GM04503 (cell line): ENCODE results near the gene CREB3L2.
"Not testable (repeated sequence)": the region's sequence is repeated elsewhere in the genome, so short reads cannot be mapped to it uniquely, and the experiment has no call there.

ENCODE experiments used
- DNase-seq: peaks from one replicate; pipeline ENCODE4 v3.0.0-alpha.2; 2012; ENCODE audit warnings: low read depth

CREB3L2 gene

DNA sequence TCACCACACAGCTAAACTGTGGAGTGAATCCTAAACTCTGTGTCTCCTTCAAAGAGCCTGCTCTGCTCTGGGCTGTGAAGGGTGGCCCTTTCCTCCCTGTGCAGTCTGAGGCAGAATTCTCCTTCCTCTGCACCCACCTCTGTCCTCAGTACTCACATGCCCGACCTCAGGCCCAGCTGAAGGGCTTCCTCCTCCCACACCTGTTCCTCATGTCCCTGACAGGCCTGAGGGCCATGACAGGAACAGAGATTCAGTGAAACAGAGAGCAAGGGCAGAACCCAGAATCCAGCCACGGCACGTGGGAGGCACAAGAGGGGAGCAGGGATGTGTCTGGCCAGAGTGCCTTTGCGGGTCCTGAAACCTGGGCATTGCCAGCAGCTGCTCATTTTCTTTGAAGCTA lies 13.9 kb downstream of the CREB3L2 start:
- no peak for DNase-seq

DNA sequence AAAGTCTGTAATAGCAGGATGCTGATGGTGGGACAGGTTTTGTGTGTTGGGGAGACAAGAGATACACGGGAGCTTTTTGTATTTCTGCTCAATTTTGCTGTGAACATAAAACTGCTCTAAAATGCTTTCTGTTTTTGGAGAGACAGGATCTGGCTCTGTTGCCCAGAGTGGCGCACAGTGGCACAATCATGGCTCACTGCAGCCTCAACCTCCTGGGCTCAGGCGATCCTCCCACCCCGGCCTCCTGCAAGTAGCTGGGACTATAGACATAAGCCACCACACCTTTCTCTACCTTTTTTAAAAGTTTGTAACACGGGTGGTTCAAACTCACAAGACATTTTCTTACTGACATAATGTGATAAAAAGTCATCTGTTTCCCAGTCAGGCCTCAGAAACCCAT lies 14.3 kb downstream of the CREB3L2 start:
- DNase-seq: no peak

DNA sequence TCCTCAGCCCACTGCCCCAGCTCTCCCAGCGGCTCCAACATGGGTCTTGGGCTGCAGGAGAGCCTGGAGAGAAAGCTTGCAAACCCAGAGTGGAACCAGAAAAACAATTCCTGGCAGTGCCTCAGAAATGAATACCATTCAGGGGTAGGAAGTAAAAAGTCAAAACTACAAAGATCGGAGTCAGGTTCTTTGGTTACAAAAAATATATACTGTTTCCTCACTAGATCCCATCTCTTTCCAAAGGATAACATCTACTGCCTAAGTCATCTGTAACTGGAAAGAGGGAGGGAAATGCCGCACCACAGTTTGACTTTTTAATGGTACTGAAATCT lies 14.9 kb downstream of the CREB3L2 start:
- DNase-seq: no peak

DNA sequence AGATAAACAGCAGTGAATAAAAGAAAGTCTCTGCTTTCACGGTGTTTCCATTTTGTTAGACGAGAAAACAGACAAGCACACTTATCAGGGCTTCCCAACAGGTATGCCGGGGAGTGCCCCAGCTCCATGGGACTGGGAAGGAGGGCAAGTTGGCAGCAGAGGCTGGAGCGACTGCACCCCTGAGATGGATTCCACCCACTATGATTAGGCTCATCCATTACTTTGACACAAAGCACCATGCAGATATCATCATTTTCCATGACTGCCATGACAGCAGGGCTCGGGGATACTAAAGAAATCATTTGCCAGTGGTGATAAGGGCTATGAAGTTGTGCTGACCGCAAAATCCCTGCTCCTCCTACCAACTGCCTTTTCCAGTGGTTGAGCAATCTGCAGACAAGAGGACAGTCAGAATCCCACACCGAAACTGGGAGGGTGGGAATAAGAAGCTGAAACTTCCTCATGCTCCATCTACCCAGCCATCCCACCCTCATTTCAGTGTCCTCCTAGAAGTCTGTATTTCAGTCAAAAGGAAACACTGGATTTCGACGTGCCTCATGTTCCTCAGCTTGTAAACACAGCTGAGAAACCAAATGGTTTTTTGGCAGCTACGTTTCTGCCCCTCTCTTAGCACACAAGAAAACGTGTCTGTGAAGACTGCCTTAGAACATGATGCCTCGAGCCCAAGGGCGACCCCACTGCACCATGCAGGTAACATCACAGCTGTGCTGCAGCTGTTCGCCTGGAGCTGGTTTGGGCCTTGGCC lies 15.5 kb downstream of the CREB3L2 start:
- DNase-seq: no peak

- no peak for DNase-seq
Measured at GRCh38 chr7:137985897-137986251, 16.0 kb downstream of the CREB3L2 start.

DNA sequence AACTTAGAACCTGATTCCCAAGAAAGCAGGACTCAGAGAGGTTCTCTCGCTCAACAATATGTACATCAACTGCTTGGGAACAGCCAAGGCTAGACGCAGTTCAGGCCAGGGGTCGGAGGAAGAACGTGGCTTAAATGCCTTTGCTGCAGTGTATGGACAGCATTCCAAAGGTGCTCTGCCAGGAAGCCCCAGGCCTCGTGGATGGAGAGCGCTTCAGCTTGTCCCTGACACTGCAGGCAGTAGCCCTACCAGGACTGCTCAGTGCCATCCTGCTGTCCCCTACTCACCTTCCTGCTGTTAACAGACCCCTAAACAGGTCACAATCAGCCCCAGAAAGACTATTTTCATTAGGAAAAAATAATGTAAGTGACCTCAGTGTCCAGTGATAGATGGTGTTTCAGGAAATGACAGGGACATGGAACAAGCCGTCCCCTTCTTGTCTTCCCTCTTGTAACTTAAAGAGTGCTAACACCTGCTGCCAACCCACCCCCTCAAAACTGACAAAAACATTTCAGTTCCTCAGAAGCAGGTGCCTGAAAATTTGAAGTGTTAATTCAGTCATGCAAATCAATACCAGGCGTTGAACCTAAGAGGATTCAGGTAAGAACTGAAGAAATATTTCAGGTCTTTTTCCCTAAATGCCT lies 16.5 kb downstream of the CREB3L2 start:
- no peak for DNase-seq

DNA sequence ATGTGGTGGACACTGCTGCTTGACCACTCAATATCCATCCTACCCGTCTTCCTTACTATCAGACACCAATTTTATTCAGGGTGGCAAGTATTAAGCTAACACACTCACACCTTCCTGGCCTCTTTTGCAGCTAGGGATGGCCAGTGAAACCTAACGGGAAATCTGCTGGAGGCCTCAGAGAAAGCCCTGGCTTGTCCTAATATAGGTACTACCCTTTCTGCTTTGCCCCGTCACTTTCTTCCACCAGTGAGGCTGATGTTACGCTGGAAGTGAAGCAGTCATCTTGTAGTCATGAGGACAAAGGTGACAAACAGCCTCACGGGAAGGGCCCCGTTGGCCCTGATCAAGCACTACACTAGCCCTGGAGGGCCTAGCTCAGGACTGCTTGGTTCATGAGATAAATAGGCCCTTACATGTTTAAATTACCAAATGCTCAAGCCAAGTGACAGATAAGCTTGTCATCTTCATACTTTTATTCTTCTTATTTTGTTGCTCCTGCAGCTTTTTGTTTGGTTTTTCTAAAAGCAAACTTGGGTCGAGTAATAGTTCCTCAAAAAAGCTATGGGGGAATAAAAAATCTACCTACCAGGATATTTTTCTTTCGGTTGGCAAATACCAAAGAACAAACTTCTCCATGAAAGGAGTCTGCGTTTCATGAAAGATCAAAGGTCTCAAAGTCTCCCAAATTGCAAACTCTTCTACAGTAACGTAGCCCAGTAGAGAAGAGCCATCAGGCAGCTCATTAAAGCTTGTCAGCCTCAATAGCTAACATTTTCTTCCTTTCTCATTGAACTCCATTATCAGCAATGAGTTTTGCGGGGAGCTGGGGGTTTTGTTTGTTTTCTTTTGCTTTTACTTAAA lies 17.5 kb downstream of the CREB3L2 start:
- no peak for DNase-seq

GRCh38 chr7:137983323-137984008 lies 18.4 kb downstream of the CREB3L2 start:
- DNase-seq: no peak

DNA sequence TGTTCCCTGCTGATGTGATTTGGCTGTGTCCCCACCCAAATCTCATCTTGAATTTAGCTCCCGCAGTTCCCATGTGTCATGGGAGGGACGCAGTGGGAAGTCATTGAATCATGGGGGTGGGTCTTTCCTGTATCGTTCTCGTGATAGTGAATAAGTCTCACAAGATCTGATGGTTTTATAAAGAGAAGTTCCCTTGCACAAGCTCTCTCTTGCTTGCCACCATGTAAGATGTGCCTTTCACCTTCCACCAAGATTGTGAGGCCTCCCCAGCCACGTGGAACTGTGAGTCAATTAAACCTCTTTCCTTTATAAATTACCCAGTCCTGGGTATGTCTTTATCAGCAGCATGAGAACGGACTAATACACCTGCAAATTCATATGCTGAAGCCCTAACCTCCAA lies 19.5 kb downstream of the CREB3L2 start:
- not testable (repeated sequence) for DNase-seq

- DNase-seq: no peak
Measured at GRCh38 chr7:137981668-137982067, 20.2 kb downstream of the CREB3L2 start.

GRCh38 chr7:137981175-137981574 lies 20.7 kb downstream of the CREB3L2 start:
- DNase-seq: no peak

DNA sequence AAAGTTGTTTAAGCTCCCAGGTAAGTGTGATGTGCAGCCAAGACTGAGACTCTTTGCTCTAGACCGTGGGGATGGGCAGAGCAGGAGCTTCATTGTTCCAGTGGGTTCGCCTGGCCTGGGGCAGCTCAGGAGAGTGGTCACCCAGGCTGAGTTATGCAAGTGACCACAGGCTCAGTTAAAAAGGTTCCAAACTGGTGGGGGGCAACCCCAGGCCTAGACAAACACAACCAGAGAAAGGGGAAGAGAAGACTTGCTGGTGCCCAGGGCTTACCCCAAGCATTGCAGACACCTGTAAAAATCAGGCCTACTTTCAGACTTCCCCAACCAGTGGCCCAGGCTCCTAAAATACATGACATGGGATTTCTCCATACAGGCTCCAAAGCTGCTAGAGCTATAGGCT lies 21.6 kb downstream of the CREB3L2 start:
- DNase-seq: no peak

GRCh38 chr7:137978464-137979237 lies 23.2 kb downstream of the CREB3L2 start:
- DNase-seq: peak; percentile 88

- DNase-seq: no peak
Measured at GRCh38 chr7:137977173-137977572, 24.7 kb downstream of the CREB3L2 start.

DNA sequence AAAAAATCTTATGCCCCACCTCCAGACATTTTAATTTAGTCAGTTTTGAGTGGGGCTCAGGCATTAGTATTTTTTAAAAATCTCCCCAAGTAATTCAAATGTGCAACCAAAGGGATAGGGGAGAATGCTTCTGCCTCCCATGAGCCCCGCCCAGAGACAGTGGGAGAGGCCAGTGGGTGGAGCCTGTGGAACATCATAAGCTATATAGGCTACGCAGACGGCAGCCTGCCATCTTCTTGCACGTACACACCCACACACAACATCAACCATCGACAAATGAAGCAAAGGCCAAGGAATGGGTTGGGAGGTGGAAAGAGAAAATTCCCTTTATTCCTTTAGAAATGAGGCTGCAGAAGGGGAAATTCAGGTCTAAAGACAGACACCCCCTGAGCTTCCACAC lies 25.2 kb downstream of the CREB3L2 start:
- DNase-seq: no peak

GRCh38 chr7:137976232-137976631 lies 25.7 kb downstream of the CREB3L2 start:
- DNase-seq: no peak

GRCh38 chr7:137975768-137976167 lies 26.1 kb downstream of the CREB3L2 start:
- no peak for DNase-seq

GRCh38 chr7:137975221-137975620 lies 26.7 kb downstream of the CREB3L2 start:
- DNase-seq: no peak

DNA sequence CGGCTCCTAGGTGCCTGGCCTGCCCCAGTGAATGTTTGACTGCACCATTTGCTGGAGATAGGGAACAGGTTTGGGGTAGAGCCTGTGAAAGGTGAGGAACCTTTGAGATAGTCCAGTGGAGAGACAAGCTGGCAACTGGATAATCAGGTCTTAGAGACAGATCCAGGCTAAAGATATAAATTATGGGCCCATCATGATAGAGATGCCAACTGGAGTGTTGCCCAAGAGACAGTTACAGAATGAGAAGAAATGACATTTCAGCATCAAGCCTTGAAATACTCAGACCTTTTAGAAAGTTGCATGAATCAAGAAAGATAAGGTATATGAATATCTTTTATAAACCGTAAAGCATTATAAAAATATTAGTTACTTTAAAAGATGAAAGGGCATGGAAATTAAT lies 27.1 kb downstream of the CREB3L2 start:
- no peak for DNase-seq

GRCh38 chr7:137970253-137970975 lies 31.5 kb downstream of the CREB3L2 start:
- peak; percentile 79 for DNase-seq

DNA sequence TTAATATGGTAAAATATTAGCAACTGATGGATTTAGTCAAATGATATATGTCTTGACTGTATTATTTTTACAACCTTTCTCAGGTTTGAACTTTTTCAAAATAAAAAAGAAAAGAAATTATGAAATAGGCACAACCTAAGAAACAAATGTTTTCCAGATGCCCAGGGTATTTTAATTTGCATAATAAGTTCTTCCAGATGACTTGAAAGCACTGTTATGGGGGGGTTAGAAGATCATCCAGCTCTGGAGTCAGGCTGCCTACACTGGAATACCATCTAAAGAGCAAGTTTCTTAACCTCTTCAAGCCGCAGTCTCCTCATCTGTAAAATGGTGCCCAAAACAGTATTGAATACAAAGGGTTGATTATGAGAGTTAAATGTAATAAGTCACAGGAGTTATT lies 32.1 kb downstream of the CREB3L2 start:
- DNase-seq: no peak
